Large intestine (tissue), 3 donors: ENCODE measurements around the gene FAN1. TPM values are rescaled to one million over a fixed set of nuclear protein-coding genes. Genes with fewer than 3 reads are reported as not detected.

ENCODE experiments used
- DNase-seq, 2 donors: peaks; one replicate each; pipeline versions ENCODE4 v3.0.0 to v3.0.0-alpha.2; 2013
- H3K27ac ChIP-seq: one replicate; pipeline ENCODE4 v1.5.1; 2013; ENCODE audit warnings: low read length
- H3K27me3 ChIP-seq: 2 replicates; pipeline ENCODE4 v1.6.1; 2013; ENCODE audit warnings: low read length; ENCODE audit not compliant: control insufficient read depth, insufficient read depth
- H3K36me3 ChIP-seq: 2 replicates; pipeline ENCODE4 v1.6.1; 2013; ENCODE audit warnings: low read length; ENCODE audit not compliant: control insufficient read depth, insufficient read depth
- H3K4me1 ChIP-seq: one replicate; pipeline ENCODE4 v1.6.1; 2013; ENCODE audit warnings: low read length; ENCODE audit not compliant: control insufficient read depth, insufficient read depth
- H3K4me3 ChIP-seq: one replicate; pipeline ENCODE4 v1.5.1; 2013; ENCODE audit warnings: low read length
- H3K9me3 ChIP-seq: one replicate; pipeline ENCODE4 v1.6.1; 2013; ENCODE audit warnings: mild to moderate bottlenecking, low read depth, low read length, moderate library complexity; ENCODE audit not compliant: control insufficient read depth
- WGBS: methylation state at CpG from one replicate; pipeline ENCODE4 v1.1.5; 2013; ENCODE audit warnings: low lambda C conversion rate; ENCODE audit not compliant: insufficient coverage; 5-methylcytosine and 5-hydroxymethylcytosine counted together
- polyA plus RNA-seq: library from polyadenylated mRNA; unstranded; fragments of 120-200 nt; gene quantifications from one replicate; pipeline ENCODE4 v1.2.1, GENCODE V29; 2013

Gene FAN1
- polyA plus RNA-seq, 1 donor = 19.3 TPM

GRCh38 chr15:30889196-30889595, 14.5 kb upstream of the FAN1 start:
- Histone ChIP-seq H3K4me3 (no peak overlapping the region), H3K9me3 (no peaks in the 10 kb centered on the region), H3K36me3 (no peaks in the 10 kb centered on the region), H3K27me3 (no peaks in the 10 kb centered on the region), H3K27ac (no peak overlapping the region), H3K4me1 (no peaks in the 10 kb centered on the region)
- WGBS = no CpG with 5 or more reads among the region's 4 CpGs
- no peak for DNase-seq

GRCh38 chr15:30895461-30896210, 8.1 kb upstream of the FAN1 start:
- Histone ChIP-seq H3K27ac (no peak overlapping the region), H3K9me3 (no peaks in the 10 kb centered on the region), H3K27me3 (no peaks in the 10 kb centered on the region), H3K36me3 (no peaks in the 10 kb centered on the region), H3K4me1 (no peaks in the 10 kb centered on the region), H3K4me3 (no peak overlapping the region)
- no CpG with 5 or more reads among the region's 33 CpGs for whole genome bisulfite sequencing
- no peak for DNase-seq

- no peaks in the 10 kb centered on the region for H3K27me3 ChIP-seq
- H3K4me1 ChIP-seq = no peaks in the 10 kb centered on the region
- no peaks in the 10 kb centered on the region for H3K9me3 ChIP-seq
- DNase-seq = no peak
- no peak overlapping the region for H3K27ac ChIP-seq
- 96% methylated on average over 4 of the region's 12 CpGs for WGBS
- H3K36me3 ChIP-seq = no peaks in the 10 kb centered on the region
- no peak overlapping the region for H3K4me3 ChIP-seq
These were observed 7.5 kb upstream of the FAN1 start for GRCh38 chr15:30896211-30896606.

GRCh38 chr15:30901889-30902288, 1.8 kb upstream of the FAN1 start:
- 83% methylated on average over 1 of the region's 1 CpG for WGBS

GRCh38 chr15:30904812-30905211, 1.1 kb downstream of the FAN1 start:
- WGBS = no CpG with 5 or more reads among the region's 5 CpGs
- Histone ChIP-seq H3K27me3 (no peaks in the 10 kb centered on the region), H3K27ac (no peak overlapping the region), H3K4me1 (no peaks in the 10 kb centered on the region), H3K36me3 (peaks cover 10% of the 10 kb centered on the region), H3K9me3 (no peaks in the 10 kb centered on the region), H3K4me3 (no peak overlapping the region)
- DNase-seq = no peak

More at GRCh38 chr15:30901889-30902288, 1.8 kb upstream of the FAN1 start:
- DNase-seq = no peak
- no peaks in the 10 kb centered on the region for H3K9me3 ChIP-seq
- H3K36me3 ChIP-seq = no peaks in the 10 kb centered on the region
- H3K4me1 ChIP-seq = no peaks in the 10 kb centered on the region
- no peak overlapping the region for H3K27ac ChIP-seq
- no peak overlapping the region for H3K4me3 ChIP-seq
- no peaks in the 10 kb centered on the region for H3K27me3 ChIP-seq

GRCh38 chr15:30905821-30906220, 2.1 kb downstream of the FAN1 start:
- Histone ChIP-seq H3K27me3 (no peaks in the 10 kb centered on the region), H3K27ac (no peak overlapping the region), H3K4me1 (no peaks in the 10 kb centered on the region), H3K36me3 (peaks cover 16% of the 10 kb centered on the region), H3K9me3 (no peaks in the 10 kb centered on the region), H3K4me3 (no peak overlapping the region)
- DNase-seq = no peak
- WGBS = 40% methylated on average over 1 of the region's 5 CpGs

- DNase-seq = no peak
- no peaks in the 10 kb centered on the region for H3K9me3 ChIP-seq
- 93% methylated on average over 3 of the region's 4 CpGs for WGBS
- H3K4me3 ChIP-seq = no peak overlapping the region
- peaks cover 16% of the 10 kb centered on the region for H3K36me3 ChIP-seq
- no peaks in the 10 kb centered on the region for H3K27me3 ChIP-seq
- no peaks in the 10 kb centered on the region for H3K4me1 ChIP-seq
- H3K27ac ChIP-seq = no peak overlapping the region
These were observed 2.7 kb downstream of the FAN1 start for GRCh38 chr15:30906366-30906765.

GRCh38 chr15:30913761-30914160, 10.0 kb downstream of the FAN1 start:
- WGBS = 100% methylated on average over 2 of the region's 9 CpGs
- no peak overlapping the region for H3K27ac ChIP-seq
- no peak overlapping the region for H3K4me3 ChIP-seq
- H3K4me1 ChIP-seq = no peaks in the 10 kb centered on the region
- H3K9me3 ChIP-seq = no peaks in the 10 kb centered on the region
- no peaks in the 10 kb centered on the region for H3K27me3 ChIP-seq
- H3K36me3 ChIP-seq = peaks cover 61% of the 10 kb centered on the region
- DNase-seq = no peak

GRCh38 chr15:30917013-30917412, 13.3 kb downstream of the FAN1 start:
- WGBS = 84% methylated on average over 2 of the region's 6 CpGs
- H3K36me3 ChIP-seq = peaks cover 69% of the 10 kb centered on the region
- no peaks in the 10 kb centered on the region for H3K9me3 ChIP-seq
- H3K4me1 ChIP-seq = no peaks in the 10 kb centered on the region
- no peak overlapping the region for H3K27ac ChIP-seq
- H3K4me3 ChIP-seq = no peak overlapping the region
- H3K27me3 ChIP-seq = no peaks in the 10 kb centered on the region
- DNase-seq = no peak

- no peaks in the 10 kb centered on the region for H3K9me3 ChIP-seq
- no peak overlapping the region for H3K27ac ChIP-seq
- DNase-seq = no peak
- H3K27me3 ChIP-seq = no peaks in the 10 kb centered on the region
- no peak overlapping the region for H3K4me3 ChIP-seq
- H3K4me1 ChIP-seq = no peaks in the 10 kb centered on the region
- H3K36me3 ChIP-seq = peaks cover 71% of the 10 kb centered on the region
- 100% methylated on average over 1 of the region's 1 CpG for WGBS
These were observed 14.0 kb downstream of the FAN1 start for GRCh38 chr15:30917675-30918074.

- H3K27ac ChIP-seq = no peak overlapping the region
- DNase-seq = no peak
- no peaks in the 10 kb centered on the region for H3K4me1 ChIP-seq
- H3K9me3 ChIP-seq = no peaks in the 10 kb centered on the region
- peaks cover 75% of the 10 kb centered on the region for H3K36me3 ChIP-seq
- no peak overlapping the region for H3K4me3 ChIP-seq
- 80% methylated on average over 1 of the region's 5 CpGs for WGBS
- H3K27me3 ChIP-seq = no peaks in the 10 kb centered on the region
These were observed 14.7 kb downstream of the FAN1 start for GRCh38 chr15:30918366-30918765.
